ENCODE data around the gene DNAJA4.

Gene DNAJA4

GRCh38 chr15:78282324-78282723, 18.0 kb downstream of the DNAJA4 start:
- DNase-seq: no peak

DNA sequence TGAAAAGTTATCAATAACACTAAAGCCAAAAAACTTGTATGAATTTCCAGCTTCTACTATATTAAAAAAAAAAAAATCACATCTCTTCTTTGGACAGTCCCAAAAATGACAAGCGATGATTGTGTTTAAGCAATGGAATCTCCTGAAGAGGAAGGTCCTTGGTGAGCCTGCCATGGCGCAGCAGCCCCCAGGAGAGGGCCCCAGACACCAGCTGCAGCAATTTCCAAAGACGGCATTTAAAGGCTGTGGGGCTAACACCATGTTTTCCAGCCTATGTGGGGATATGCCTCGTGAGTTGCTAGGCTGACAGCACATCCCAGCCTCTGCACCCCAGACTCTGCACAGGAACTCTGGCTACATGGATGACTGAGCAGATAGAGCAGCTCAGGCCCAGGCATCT, 20.4 kb downstream of the DNAJA4 start:
- DNase-seq: no peak

- no peak for DNase-seq
Measured at GRCh38 chr15:78290222-78290621, 25.9 kb downstream of the DNAJA4 start.

- no peak for DNase-seq
Measured at GRCh38 chr15:78291052-78291451, 26.7 kb downstream of the DNAJA4 start.

- DNase-seq: no peak
Measured at GRCh38 chr15:78291698-78292097, 27.3 kb downstream of the DNAJA4 start.

- DNase-seq: no peak
Measured at GRCh38 chr15:78292219-78292618, 27.9 kb downstream of the DNAJA4 start.

DNA sequence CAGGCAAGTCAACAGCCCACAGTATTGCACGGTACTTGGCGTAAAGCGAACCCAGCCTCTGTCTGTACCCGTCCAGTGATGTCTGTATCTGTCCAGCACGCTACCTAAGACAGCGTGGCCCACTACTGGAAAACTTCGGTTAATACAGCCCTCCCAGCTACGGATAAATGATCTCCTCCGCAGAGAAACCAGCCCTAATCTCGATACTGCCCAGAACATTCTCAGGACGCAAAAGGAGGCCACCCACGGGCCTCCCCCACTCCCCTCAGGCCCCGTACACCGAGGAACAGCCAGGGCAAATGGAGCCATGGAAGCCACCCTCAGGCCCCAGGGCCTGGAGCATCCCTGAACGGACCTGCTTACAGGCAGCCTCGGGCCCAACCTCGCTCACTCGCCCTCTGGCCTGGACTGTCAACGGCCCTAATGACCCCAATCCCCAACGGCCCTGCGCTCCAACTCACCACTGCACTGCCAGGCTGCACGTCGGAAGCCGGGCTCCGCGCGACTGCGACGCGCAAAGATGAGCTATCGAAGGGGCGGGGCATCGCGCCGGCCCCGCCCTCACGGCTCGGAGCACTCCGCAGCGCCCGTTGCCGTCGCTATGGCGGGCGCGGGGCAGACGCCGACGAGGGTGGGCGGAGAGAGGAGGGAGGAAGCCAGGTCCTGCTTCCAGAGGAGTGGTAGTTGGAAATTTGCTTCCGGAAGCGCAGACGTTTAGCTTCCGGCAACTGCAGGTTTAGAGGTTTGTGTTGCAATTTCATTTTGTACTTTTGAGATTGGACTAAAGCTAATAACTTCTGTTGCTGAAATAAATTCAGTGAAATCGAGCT, 35.0 kb downstream of the DNAJA4 start, which contains the start of gene SKIC8:
TSS of gene SKIC8 (minus strand) at position 509 of the 830 bp plus-strand sequence. CDS start 3,923 bp downstream, outside the sequence.
- DNase-seq: peak; percentile 98

- peak; percentile 34 for DNase-seq
Measured at GRCh38 chr15:78301326-78301725, 37.0 kb downstream of the DNAJA4 start.

GRCh38 chr15:78301828-78302227, 37.5 kb downstream of the DNAJA4 start:
- peak; percentile 70 for DNase-seq

- peak; percentile 51 for DNase-seq
Measured at GRCh38 chr15:78302579-78303312, 38.4 kb downstream of the DNAJA4 start.

- no peak for DNase-seq
Measured at GRCh38 chr15:78304216-78305066, 40.1 kb downstream of the DNAJA4 start.

GRCh38 chr15:78306176-78306774, 41.9 kb downstream of the DNAJA4 start:
- no peak for DNase-seq

DNA sequence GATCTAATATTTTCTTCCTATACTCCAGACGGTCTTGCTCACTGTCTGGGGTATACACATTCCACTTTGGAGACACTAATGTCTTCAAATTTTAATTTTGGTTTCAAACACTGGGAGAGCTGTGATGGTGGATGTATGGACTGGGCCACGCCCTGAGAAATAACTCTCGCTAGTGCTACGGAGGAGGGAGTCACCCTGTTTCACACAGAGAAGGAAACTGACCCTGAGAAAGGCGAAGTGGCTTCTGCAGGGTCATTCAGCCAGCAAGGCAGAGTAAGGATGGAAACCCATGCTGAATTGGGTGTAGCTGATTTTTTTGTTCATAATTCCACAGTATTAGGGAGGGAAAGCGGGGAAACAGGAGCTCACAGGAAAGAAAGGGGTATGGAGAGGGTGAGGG, 43.6 kb downstream of the DNAJA4 start:
- DNase-seq: peak; percentile 38

DNA sequence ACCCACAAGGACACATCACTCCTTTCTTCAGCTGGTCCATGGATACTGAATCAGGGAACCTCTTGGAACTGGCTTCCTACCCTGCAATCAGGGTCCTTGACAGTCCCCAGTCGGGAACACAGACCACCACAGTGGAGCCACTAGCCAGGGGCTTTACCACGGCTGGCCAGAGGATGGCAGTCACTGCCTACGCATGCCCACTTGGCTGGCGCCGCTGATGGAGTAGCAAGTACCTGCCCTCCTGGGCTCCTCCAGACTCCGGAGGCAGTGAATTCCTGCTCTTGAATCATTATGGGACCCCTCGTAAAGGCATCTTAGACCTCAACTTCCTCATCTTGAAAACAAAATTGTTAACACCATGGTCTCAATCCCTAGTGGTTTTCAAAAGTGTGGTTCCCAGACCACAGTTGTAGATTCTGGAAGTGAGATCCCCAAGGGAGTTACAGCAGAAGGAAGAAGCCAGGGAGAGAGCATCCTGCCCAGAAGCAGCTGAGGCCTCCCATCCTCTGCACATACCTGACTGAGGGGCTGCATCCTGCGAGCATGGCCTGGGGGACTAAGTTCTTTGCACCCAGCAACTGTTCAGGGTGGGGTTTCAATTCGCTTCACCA, 44.2 kb downstream of the DNAJA4 start:
- peak; percentile 88 for DNase-seq

- no peak for DNase-seq
Measured at GRCh38 chr15:78311292-78311691, 46.9 kb downstream of the DNAJA4 start.

DNA sequence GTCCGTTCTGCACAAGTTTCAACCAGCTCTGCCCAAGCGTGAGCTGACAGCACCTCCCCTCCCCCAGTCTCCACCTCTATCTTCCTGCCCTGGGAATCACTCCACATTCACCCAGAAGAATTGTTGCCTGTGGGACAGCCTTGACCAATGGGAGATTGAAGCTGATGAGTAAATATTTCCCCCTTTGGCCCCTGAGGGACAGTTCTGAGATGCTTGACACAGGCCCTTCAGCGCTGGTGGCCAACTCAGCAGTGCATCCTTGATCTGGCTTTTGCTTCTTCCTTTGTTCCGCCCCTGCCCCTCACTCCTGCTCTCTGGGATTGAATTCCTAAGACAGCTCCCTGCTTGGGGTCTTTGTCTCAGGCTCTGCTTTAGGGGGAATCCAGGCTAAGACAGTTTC, 48.2 kb downstream of the DNAJA4 start:
- no peak for DNase-seq

- DNase-seq: no peak
Measured at GRCh38 chr15:78312957-78313356, 48.6 kb downstream of the DNAJA4 start.

- DNase-seq: no peak
Measured at GRCh38 chr15:78313383-78313782, 49.0 kb downstream of the DNAJA4 start.

DNA sequence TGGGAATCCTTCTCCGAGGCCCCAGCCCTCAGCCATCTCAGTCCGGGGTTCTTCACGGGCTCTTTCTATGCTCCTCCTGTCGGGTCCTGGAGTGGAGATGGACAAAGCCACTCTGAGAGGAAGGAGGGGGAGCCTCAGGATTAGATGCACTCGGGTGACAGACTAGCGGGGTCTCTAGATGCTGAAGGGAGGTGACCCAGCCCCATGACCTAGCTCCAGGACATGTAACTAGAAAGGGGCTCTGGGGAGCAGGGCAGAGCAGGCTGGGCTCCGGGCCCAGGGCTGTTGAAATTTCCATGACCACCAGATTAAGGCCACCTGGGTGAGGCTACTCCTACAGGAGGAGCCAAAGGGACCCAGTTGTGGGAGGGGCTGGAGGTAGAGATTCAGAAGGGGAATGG, 49.8 kb downstream of the DNAJA4 start:
- no peak for DNase-seq

- DNase-seq: peak; percentile 67
Measured at GRCh38 chr15:78315686-78316282, 51.4 kb downstream of the DNAJA4 start.

DNA sequence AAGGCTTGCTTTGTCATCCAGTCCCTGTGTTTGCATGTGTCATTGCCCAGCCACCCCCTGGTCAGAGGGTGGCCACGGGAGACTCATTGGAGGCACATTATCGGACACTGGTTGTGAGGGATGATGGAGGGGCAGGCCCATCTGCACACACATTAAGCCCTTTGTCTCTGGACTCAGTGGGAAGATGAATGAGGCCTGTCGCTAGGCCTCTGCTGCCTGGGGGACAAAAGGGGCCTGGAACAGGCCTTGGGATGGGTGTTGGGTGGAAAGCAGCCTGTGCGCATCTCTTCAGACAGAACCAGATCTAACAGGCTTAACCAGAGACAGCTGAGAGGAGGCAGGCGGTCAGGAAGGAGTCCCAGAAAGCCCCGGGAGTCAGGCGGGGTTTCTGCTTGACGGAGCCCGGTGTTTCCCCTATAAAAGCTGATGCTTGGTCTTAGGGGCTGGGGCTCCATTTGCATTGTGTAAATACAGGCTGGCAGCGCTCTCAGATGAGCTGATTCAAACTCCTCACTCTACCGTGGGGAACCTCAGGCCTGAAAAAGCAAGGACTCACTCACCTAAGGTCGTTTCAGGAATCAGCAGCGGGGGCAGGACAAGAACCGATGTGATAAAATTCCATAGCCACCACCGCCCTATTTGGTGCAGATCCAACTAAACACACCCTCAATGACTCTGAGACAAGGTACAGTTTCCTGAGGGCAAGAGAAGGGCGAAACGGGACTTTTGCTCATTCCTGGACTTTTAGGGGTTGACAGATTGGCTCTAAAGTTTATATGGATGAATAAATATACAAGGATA, 52.1 kb downstream of the DNAJA4 start:
- no peak for DNase-seq
